ENCODE results near the gene NUTM2F. TPM values are rescaled to one million over a fixed set of nuclear protein-coding genes. Genes with fewer than 3 reads are reported as not detected.

The NUTM2F gene
- total RNA-seq = not detected in 2 replicates

GRCh38 chr9:94328544-94328943, at the start of gene NUTM2F:
NUTM2F (minus strand) TSS chr9:94328644; CDS start chr9:94328623, 21 bp downstream.

Other genes with a start within 250 kb of the NUTM2F start
- gene PTPDC1, start 244.2 kb downstream of the NUTM2F start, total RNA-seq = 4.4 and 9.0 TPM in 2 replicates
- gene ZNF169, start 69.3 kb downstream of the NUTM2F start, total RNA-seq = 2.1 and 2.4 TPM in 2 replicates
- not detected in 2 replicates for gene PCAT7, start 226.4 kb upstream of the NUTM2F start, total RNA-seq